HG03280 (cell line): ENCODE data around the gene VSIR.

Experiments used
- ATAC-seq: cut with Tn5 transposase; IDR thresholded peaks from one replicate; pipeline ENCODE4 v1.9.1; 2021; ENCODE audit warnings: mild to moderate bottlenecking, moderate library complexity; ENCODE audit not compliant: unreplicated experiment

The VSIR gene

DNA sequence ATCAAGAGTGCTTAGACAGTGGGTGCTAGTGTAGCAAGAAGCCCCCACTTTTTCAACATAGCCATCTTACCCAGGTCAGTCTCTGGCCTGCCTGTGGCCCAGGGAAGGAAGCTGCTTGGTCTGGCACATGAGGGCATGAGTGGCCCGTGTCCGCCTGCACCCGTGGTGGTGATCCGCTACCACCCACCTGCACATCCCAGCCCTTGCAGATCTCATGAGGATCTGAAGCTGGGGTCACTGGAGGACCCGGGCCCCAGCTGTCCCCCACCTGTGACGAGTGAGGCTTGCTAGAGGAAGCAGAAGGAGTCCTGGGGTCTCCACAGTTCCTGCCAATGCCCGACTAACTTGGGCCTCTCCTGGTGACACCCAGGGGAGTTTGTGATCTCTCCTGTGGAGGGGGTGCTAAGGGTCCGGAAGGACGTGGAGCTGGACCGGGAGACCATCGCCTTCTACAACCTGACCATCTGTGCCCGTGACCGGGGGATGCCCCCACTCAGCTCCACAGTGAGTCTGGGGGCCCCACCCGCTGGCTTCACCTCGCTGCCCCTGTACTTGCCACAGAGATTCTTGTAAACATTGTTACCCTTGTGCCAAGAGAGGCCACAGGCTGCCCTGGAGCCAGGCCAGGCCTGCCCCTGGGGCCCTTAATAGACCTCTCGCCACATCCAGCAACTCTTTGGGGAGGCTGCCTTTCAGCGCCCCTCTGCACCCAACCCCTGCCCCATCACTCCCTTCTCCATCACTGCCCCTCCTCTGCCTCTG lies 10.8 kb upstream of the VSIR start:
- ATAC-seq: no peak

DNA sequence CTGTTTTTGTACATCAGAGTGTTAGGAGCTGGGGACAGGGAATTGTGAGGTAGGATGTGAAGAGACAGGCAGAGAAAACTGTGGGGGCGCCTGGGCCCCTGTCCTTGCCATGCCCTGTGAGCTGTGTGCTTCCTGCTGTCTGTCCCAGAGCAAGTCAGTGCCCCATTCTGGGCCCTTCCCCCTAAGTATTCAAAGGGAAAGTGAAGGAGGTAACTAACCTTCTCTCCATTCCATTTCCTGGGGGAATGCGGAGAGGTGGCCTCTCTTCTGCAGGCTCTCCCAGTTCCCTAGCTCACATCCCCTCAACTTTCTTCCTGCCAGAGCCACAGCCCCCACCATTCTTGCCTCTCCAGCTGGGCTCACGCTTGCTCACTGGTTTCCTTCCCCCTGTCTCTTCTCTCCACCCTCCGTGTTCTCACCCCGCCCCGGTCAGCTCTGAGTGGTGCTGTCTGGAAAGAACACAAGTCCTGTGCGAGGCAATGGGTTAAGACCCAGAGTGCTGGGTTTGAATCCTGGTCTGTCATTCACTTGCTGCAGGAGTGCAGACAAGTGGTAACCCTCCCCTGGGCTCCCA lies 9.7 kb upstream of the VSIR start:
- no peak for ATAC-seq

DNA sequence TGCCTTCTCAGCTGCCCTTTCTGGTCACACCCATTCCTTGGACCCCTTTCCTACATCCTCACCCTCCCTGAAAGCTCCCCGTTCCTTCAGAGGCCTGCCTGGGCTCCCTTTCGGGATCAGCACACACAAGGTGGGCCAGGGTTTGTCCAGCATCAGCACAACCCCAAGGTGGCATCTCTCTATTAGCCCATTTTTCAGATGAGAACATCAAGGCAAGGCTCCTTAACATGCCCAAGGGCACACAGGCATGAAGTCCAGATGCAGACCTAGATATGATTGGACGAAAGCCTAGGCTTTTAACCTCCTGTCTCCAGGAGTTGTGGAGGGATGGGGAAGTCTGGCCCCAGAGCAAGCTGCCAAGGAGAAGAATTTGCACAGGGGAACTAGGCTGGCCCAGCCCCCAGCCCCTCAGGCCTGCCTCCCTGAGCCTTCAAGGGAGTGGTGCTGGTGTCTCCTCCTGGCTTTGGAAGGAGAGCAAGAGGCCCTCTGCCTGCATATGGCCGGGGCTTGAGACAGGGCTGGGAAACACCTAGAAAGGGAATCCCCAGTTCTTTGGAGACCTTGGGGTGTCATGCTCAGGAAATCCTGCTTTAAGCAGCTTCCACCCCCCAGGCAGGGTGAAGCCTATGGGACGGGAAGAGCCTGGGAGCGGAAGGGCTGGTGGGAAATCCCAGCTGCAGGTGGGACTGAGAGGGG lies 9.0 kb upstream of the VSIR start:
- no peak for ATAC-seq

DNA sequence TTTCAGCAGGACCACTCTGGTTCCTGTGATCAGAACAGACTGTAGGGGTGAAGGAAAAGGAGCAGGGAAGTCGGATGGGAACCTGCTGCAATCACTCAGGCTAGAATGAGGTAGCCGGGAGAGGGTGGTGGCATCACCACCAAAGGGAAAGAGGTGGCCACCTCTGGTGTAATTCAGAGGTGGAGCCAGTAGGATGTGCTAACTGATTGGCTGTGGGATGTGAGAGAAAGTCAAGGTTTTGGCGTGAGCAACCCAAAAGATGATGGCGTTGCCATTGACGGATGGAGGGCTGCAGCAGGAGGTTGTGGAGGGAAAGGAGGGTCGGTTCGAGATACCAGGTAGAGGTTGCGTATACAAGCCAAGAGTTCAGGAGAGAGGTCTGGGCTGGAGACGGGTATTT lies 7.4 kb upstream of the VSIR start:
- ATAC-seq: no peak

DNA sequence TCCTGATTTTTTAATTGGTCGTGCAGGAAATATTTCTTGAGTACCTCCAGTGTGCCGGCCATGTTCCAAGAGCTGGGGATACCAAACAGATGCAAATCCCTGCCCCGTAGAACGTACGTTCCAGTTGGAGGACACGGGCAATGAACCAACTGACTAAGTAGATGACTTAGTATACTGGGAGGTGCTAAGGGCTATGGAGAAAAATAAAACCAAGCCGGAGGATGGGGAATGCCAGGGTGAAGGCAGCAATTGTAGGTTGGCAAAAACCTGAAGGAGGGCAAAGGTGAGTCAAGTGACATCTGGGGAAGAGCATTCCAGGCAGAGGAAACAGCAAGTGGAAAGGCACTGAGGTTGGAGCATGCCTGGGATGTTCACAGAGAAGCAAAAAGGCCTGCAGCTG lies 6.8 kb upstream of the VSIR start:
- ATAC-seq: no peak

DNA sequence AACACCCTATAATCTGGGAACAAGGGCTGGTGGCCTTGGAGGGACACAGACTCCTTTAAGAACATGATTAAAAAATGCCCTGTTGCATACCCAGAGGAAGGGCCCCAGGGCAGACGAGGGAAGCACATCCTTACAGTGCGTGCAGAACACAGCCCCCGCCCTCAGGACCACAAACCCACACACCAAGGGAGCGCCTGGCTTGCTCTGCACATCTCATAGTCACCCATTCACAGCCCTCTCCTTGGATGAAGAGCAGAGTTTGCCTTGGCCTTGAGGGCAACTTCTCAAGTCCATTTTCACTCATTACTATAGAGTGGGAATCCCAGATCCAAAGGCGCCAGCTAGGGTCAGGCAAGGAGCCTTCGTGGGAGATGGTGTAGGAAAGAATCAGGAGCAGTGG lies 6.3 kb upstream of the VSIR start:
- ATAC-seq: no peak

DNA sequence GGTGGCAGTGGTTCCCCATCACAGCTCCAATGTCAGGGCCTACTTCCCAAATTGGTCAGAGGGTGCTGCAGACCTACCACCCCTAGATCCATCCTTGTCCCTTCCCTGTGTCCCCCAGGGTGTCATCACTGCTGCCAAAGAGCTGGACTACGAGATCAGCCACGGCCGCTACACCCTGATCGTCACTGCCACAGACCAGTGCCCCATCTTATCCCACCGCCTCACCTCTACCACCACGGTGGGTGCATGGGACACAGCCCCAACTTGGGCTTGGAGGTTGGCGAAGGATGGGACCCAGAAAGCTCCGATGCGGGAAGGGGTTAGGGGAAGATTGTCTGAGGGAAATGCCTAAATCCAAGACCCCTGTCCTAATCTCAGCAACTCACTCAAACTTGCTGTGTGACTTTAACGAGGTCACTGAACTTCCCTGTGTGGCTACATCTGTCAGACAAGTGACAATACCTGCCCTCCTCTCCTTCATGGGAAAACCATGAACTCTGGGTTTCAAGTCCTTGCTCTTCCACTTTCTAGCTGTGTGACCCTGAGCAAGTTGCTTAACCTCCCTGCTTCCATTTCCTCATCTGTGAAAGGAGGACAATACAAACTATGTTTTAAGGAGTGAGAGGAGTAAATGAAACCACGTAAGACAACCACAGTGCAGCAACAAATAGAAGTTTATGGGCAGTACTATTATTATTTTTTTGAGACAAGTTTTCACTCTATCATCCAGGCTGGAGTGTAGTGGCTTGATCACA lies 4.9 kb upstream of the VSIR start:
- no peak for ATAC-seq

DNA sequence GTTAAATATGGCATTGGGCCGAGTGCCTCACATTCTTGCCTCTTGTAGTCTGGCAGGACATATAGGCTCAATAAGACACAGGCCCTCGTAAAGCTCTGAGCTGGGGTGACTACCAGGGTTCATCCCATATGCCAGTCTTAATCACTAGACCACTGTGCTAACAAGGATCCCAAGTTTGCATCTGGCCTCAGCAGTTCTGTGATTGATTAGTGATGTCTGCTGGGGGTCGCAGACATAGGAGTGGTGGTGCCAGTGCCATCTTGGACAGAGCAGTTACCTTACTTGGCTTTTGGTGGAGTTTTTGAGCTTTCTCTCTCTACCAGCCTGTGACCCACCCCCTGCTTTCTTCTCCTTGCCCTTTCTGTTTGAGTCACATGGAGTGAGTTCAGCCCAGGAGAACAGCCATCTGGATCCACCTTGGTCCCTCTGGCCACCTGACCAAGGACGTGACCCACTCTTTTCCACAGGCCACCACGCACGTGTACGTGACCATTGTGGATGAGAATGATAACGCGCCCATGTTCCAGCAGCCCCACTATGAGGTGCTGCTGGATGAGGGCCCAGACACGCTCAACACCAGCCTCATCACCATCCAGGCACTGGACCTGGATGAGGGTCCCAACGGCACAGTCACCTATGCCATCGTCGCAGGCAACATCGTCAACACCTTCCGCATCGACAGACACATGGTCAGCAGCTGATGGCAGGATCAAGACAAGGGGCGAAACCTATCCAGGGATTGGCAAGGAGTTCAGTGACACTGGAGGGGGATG lies 4.1 kb upstream of the VSIR start:
- no peak for ATAC-seq

- no peak for ATAC-seq
Observed at GRCh38 chr10:71776481-71776925, 3.2 kb upstream of the VSIR start.

DNA sequence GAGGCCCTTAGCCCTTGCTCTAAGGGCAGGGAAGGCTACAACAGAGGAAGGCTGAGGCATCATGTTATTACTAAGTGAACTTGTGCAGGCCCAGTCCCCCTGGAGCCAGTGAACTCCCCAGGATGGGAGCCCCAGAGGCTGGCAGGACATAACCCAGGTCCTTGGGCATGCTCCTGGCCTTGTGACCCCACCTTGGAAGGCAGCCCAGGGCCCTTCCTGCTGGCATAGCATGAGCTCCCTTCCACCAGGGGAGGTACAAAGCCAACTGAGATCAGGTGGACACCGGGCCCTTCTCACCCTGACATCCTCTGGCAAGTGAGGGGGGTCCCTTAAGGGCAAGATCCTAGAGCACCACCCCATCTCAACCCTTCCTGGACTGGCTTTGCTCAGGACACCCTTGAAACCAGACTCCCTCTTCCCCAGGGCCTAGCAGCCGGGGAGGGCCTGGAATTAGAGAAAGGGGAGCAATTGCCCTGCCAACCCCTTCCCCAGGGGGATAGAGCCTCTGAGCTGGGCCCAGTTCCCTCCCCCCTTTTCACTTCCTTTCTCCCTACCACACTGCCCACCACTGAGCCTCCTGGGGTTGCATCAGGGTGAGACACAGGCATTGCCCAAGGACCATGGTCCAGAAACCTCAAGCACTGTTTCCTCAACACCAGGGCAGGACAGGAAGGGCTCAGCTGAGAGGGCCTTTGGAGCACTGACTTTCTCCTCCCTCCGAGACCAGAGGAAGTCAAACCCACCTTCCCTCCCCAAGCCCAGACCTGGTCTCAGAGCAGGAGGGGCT lies 1.8 kb upstream of the VSIR start:
- ATAC-seq: no peak

DNA sequence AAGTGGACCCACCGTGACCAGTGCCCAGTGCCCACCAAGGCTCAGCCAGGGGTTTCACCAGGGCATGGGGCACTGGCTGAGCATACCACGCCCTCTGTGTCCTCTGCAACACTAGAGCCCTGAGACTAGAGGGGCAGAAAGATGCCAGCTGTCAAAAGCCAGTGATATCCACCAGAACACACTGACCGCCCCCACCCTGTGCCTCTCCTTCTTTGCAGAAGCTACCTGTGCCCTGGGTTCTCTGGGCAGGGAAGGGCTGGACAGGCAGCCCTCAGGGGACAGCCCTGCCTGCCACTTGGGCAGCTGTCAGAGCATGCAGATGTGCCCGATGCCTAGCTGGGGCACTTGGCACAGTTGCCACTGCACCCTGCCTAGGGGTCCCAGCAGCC lies 494 bp downstream of the VSIR start:
- no peak for ATAC-seq

DNA sequence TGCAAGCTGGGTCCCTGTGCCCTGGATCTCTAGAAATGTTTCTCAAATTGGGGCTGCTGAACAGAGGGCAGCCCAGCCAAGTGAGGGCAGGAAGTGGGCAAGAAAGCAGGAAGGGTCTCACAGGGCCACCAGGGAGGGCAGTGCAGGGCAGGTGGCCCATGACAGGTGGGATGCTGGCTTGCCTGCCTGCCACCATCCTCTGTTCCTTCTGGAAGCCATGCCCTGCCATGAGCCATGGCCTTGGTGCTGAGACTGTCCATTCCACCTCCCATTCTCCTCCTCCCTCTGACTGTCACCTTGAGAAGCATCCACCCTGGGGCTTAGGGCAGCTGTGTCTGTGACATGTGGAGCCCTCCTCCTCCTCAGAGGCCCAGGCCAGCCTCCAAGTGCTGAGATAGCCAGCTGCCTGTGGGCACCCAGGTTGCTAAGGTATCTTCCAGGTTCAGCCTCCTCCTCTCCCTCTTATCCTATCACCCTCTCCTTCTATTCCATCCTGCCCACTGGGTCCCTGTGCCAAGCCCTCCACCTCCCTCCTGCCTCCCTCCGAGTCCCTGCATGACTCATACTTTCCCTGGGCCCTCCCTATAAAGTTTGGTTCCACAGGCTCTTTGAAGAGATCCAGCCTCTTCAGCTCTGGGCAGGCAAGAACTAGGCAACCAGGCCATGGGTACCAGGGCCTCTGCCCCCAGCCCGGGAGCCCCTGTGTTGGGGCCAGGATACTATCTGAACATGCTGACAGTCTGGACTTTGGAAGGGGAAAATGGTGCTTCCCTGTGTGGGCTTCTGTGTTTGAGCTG lies 1.3 kb downstream of the VSIR start:
- no peak for ATAC-seq

DNA sequence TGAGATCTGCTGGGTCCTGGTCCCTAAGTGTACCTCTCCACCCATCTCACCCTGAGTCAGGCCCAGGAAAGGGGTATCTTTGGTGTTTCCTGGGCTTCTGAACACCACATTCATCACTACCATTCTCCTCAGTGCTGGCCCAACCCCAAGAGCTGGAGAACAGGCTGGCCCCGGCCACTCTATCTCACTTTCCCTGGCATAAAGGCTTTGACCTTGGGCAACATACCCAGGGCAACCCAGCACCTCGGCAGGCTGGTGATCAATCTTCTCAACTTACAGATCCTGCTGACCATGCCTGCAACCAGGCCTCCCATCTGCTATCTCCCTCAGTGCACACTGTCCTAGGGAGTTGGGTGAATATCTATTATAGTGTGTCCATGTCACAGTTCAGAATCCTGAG lies 2.1 kb downstream of the VSIR start:
- ATAC-seq: no peak

GRCh38 chr10:71770789-71771188 lies 2.5 kb downstream of the VSIR start:
- no peak for ATAC-seq

DNA sequence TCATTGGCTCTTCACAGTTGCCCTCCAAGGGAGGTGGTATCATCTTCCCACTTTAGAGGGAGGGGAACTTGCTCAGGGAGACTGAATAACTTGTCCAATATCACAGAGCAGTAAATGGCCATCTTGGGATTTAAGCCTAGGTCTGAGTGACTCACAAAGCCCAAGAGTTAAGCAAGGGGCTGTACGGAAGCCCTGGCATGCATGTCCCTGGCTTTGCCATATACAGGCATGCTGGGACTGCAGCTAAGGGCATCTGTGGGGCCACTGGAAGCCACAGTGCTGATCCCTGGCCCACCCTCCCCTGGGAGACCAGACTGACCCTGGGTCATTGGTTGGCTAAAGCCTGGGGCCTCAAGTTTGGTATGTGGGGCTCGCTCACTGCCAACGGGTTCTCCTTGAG lies 3.1 kb downstream of the VSIR start:
- ATAC-seq: no peak

DNA sequence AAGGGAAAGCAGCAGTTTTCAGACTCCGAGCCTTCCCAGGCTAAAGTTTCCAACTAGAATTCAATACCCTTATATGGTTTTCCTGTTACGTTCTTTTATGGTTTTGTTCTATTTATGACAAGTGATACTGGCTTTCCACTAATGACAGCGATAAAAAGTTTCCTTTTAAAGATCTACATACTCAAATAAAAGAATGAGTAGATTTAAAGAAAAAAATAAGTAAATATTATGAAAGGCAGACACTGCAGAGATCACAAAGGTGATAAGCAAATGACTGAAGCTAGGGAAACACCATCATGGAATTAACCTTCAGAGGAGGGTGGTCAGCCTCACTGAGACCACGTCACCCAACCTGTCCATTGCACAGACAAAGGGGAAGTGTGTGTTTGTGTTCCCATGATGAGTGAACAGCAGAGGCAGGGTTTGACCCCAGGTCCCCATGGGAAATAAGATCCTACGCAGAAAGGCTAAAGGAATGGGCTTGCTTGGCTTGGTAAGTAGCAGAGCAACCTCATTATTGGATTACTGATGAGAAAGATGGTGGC lies 4.0 kb downstream of the VSIR start:
- no peak for ATAC-seq

- no peak for ATAC-seq
Observed at GRCh38 chr10:71767420-71768035, 5.8 kb downstream of the VSIR start.

- no peak for ATAC-seq
Observed at GRCh38 chr10:71766717-71767419, 6.5 kb downstream of the VSIR start.
